ENCODE measurements around the gene PDLIM1. TPM values are rescaled to one million over a fixed set of nuclear protein-coding genes. Genes with fewer than 3 reads are reported as not detected.
"Not testable (repeated sequence)": the region's sequence is repeated elsewhere in the genome, so short reads cannot be mapped to it uniquely, and the experiment has no call there.

PDLIM1 gene
- total and polyA plus RNA-seq, 4 donors: 159 to 273 (median 237) TPM

DNA sequence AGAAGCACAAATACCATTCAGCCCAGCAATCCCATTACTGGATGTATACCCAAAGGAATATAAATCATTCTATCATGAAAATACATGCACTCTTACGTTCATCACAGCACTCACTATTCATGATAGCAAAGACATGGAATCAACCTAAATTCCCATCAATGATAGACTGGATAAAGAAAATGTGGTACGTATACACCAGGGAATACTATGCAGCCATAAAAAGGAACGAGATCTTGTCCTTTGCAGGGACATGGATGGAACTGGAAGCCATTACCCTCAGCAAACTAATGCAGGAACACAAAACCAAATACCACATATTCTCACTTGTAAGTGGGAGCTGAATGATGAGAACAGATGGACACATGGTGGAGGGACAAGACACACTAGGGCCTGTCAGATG, 50.7 kb downstream of the PDLIM1 start:
- not testable (repeated sequence) for H3K27me3 ChIP-seq (ENCODE audit: control insufficient read depth in 1 of 2, insufficient read depth in 2 of 2, low read length in 1 of 2); H3K4me1 ChIP-seq (ENCODE audit: control insufficient read depth in 1 of 2, insufficient read depth in 2 of 2, low read length in 2 of 2); DNase-seq; ATAC-seq (ENCODE audit: low FRiP score); H3K27ac ChIP-seq (ENCODE audit: low read depth in 1 of 2, low read length in 2 of 2); H3K9me3 ChIP-seq (ENCODE audit: control insufficient read depth, low read length); H3K4me3 ChIP-seq (ENCODE audit: low read length in 2 of 2)
- H3K36me3 ChIP-seq (ENCODE audit: control insufficient read depth in 1 of 2, insufficient read depth in 2 of 2, low read length in 1 of 2): peaks cover 9 to 12% of the 10 kb centered on the region in 2 donors
- intact Hi-C loops (cut with DNase I): loop anchor here (5.0 to 10.0 kb wide), 6 partner anchors 38 to 365 kb away; no protein-coding TSS in a partner anchor
- WGBS, 2 donors: 95 to 96% methylated on average over 3 of the region's 3 CpGs

DNA sequence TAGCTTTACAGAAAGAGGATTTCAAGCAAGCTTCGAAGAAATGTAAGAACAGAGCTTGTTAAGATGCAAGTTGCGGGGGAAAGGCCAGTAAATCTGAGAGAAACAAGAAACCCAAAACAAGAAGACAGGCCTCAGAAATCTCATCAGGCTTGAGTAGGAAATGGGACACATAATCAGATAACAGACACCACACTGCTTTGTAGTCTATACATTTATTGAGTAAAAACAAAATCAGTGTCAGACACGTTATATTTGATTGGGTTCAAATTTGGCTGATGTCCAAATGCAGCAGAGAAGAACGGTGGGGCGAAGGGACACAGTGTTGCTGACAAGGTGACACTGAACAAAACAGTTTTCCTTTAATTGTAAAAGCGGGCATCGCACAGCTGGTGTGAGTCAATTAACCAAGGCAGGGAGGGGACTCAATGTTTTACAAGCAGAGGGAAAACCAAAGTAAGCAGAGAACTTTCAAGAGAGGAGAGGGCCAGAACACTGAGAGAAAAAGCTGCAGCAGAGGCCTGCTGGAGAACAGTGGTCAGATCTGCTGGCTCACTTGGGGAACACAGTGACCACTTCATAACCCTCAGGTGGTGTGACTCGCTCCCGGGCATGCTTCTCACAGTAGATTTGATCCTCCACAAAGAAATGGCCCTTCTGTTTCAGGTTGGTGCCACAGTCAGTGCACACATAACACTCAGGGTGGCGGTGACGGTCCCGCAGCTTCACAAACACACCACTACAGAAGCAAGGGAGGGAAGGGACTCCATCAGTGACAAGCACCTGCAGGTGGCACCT, 53.2 kb downstream of the PDLIM1 start:
- Histone ChIP-seq H3K9me3 (ENCODE audit: control insufficient read depth, low read length) (no peaks in the 10 kb centered on the region), H3K27ac (ENCODE audit: low read depth in 1 of 2, low read length in 2 of 2) (no peak overlapping the region), H3K36me3 (ENCODE audit: control insufficient read depth in 1 of 2, insufficient read depth in 2 of 2, low read length in 1 of 2) (peaks cover 9 to 15% of the 10 kb centered on the region in 2 donors), H3K27me3 (ENCODE audit: control insufficient read depth in 1 of 2, insufficient read depth in 2 of 2, low read length in 1 of 2) (no peaks in the 10 kb centered on the region), H3K4me3 (ENCODE audit: low read length in 2 of 2) (no peak overlapping the region), H3K4me1 (ENCODE audit: control insufficient read depth in 1 of 2, insufficient read depth in 2 of 2, low read length in 2 of 2) (peaks cover 0 to 5% of the 10 kb centered on the region in 2 donors)
- intact Hi-C loops (cut with DNase I): no loop called here
- ATAC-seq (ENCODE audit: low FRiP score) (no peak), DNase-seq (no peak)
- 79 to 87% methylated on average over 12 of the region's 12 CpGs for WGBS, 2 donors

DNA sequence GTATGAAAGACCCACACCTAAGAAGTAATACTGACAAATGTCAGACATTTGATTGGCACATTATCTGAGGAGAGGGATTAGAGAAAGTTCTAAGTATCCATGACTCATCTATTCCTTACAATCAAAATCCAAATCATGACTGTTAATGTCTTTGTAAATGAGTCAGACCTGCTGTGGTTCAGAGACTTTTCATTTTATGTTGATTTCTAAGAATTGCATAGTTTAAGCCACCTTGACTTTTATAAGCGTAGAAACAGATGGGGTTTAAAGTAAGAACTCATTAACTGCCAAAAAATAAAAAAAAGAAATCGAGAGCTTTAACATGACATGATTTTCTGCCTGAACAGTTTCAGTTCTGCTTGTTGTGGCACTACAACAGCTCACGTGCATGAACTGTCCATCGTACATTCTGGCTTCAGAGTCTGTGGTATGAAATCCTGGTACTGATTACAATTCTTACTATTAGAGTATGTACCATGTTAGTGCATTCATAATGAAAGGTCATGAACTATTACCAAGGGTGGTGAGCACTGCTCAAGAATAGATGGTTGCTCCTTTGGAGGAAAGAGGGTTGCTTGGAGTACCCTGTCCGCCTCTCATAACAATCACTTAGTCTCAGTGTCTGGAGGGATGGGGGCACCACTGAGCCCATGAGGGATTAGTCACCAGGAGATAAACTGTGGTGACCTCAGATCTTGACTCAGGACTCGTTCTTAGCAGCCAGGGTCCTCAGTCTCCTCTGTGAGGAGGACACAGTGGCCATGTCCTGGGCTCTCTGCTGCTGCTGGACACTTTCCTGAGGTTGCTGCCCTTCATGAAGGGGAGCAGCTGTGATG, 54.5 kb downstream of the PDLIM1 start:
- intact Hi-C loops (cut with DNase I): no loop called here
- no peaks in the 10 kb centered on the region for H3K4me1 ChIP-seq (ENCODE audit: control insufficient read depth in 1 of 2, insufficient read depth in 2 of 2, low read length in 2 of 2)
- H3K27me3 ChIP-seq (ENCODE audit: control insufficient read depth in 1 of 2, insufficient read depth in 2 of 2, low read length in 1 of 2): no peaks in the 10 kb centered on the region
- peak overlapping the region in 1 of 2 donors; percentile 10 for H3K27ac ChIP-seq (ENCODE audit: low read depth in 1 of 2, low read length in 2 of 2)
- H3K4me3 ChIP-seq (ENCODE audit: low read length in 2 of 2): no peak overlapping the region
- DNase-seq: no peak
- ATAC-seq (ENCODE audit: low FRiP score): no peak
- WGBS, 2 donors: 48 to 49% methylated on average over 6 of the region's 6 CpGs
- H3K9me3 ChIP-seq (ENCODE audit: control insufficient read depth, low read length): no peaks in the 10 kb centered on the region
- H3K36me3 ChIP-seq (ENCODE audit: control insufficient read depth in 1 of 2, insufficient read depth in 2 of 2, low read length in 1 of 2): peaks cover 9 to 13% of the 10 kb centered on the region in 2 donors

DNA sequence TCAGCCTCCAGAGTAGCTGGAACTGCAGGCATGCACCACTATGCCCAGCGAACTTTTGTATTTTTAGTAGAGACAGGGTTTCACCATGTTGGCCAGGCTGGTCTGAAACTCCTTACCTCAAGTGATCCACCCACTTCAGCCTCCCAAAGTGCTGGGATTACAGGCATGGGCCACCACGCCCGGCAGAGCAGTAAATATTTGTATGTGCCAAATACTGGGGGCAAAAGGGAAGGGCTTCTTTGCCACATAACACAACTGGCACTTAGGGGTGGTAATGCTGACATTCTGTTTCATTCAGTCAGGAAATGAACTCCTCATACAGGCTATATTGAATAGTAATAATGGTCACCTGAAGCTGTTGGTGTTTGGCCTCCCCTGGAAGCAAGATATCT, 55.1 kb downstream of the PDLIM1 start:
- ATAC-seq (ENCODE audit: low FRiP score): no peak
- intact Hi-C loops (cut with DNase I): no loop called here
- peaks cover 9 to 13% of the 10 kb centered on the region in 2 donors for H3K36me3 ChIP-seq (ENCODE audit: control insufficient read depth in 1 of 2, insufficient read depth in 2 of 2, low read length in 1 of 2)

DNA sequence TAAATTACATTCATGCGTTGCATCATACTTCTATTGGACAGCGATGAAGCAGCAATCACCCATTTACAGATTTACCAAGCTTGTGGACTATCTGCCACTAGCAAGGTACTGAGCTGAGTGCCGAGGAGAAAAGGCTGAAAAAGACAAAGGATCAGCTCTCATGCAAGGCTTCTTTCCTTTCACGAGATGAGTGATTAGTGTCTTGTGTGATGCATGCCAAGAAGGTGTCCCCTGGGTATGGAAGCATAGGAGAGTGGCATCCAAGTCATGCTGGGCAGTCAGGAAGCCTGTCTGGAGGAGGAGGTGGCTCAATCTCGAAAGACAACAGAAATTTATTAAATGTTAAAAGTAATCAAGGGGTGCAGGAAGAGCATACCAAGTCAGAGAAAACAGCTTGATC, 55.9 kb downstream of the PDLIM1 start:
- no peaks in the 10 kb centered on the region for H3K4me1 ChIP-seq (ENCODE audit: control insufficient read depth in 1 of 2, insufficient read depth in 2 of 2, low read length in 2 of 2)
- H3K36me3 ChIP-seq (ENCODE audit: control insufficient read depth in 1 of 2, insufficient read depth in 2 of 2, low read length in 1 of 2): peaks cover 9 to 13% of the 10 kb centered on the region in 2 donors
- intact Hi-C loops (cut with DNase I): no loop called here
- no peak for ATAC-seq (ENCODE audit: low FRiP score)
- 78 to 79% methylated on average over 5 of the region's 5 CpGs for WGBS, 2 donors
- no peak overlapping the region for H3K27ac ChIP-seq (ENCODE audit: low read depth in 1 of 2, low read length in 2 of 2)
- no peaks in the 10 kb centered on the region for H3K9me3 ChIP-seq (ENCODE audit: control insufficient read depth, low read length)
- no peak overlapping the region for H3K4me3 ChIP-seq (ENCODE audit: low read length in 2 of 2)
- DNase-seq: no peak
- no peaks in the 10 kb centered on the region for H3K27me3 ChIP-seq (ENCODE audit: control insufficient read depth in 1 of 2, insufficient read depth in 2 of 2, low read length in 1 of 2)

More for the DNA sequence above, 55.1 kb downstream of the PDLIM1 start:
- Histone ChIP-seq H3K27ac (ENCODE audit: low read depth in 1 of 2, low read length in 2 of 2) (peak overlapping the region in 1 of 2 donors; percentile 28), H3K4me1 (ENCODE audit: control insufficient read depth in 1 of 2, insufficient read depth in 2 of 2, low read length in 2 of 2) (no peaks in the 10 kb centered on the region), H3K27me3 (ENCODE audit: control insufficient read depth in 1 of 2, insufficient read depth in 2 of 2, low read length in 1 of 2) (no peaks in the 10 kb centered on the region), H3K9me3 (ENCODE audit: control insufficient read depth, low read length) (no peaks in the 10 kb centered on the region), H3K4me3 (ENCODE audit: low read length in 2 of 2) (no peak overlapping the region)
- no peak for DNase-seq
- WGBS, 2 donors: 84 to 91% methylated on average over 3 of the region's 3 CpGs

DNA sequence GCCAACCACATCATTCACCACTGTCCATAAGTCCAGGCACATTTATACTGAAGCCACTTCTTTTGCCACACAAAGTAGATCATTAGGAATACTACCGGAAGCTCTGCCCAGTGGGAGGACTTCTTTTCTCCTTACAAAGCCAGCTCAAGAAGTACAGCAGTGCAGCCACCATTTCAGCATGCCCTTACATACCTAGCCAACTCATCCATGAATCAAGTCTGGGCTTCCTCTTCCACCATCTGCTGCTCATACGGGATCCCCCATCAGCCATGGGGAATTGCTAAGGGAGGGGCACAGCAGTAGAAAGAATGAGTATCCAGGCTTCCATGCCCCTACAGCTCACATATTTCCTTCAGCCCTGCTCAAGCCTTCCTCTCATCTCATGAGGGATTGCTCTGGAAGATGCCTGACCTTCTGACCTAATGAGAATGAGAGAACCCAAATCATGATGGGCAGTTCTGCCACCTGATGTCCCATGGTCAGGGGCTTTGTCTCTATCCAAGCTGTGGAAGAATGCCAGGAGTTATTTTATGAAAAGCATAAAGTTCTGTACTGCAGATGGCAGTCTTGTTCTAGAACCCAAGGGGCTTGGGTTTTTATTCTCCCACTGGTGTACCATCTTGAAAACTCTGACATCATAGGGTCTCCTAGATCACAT, 57.3 kb downstream of the PDLIM1 start:
- H3K9me3 ChIP-seq (ENCODE audit: control insufficient read depth, low read length): no peaks in the 10 kb centered on the region
- H3K27me3 ChIP-seq (ENCODE audit: control insufficient read depth in 1 of 2, insufficient read depth in 2 of 2, low read length in 1 of 2): no peaks in the 10 kb centered on the region
- H3K27ac ChIP-seq (ENCODE audit: low read depth in 1 of 2, low read length in 2 of 2): no peak overlapping the region
- 85 to 87% methylated on average over 2 of the region's 2 CpGs for WGBS, 2 donors
- H3K4me3 ChIP-seq (ENCODE audit: low read length in 2 of 2): no peak overlapping the region
- DNase-seq (no peak), ATAC-seq (ENCODE audit: low FRiP score) (no peak)
- peaks cover 9 to 14% of the 10 kb centered on the region in 2 donors for H3K36me3 ChIP-seq (ENCODE audit: control insufficient read depth in 1 of 2, insufficient read depth in 2 of 2, low read length in 1 of 2)
- intact Hi-C loops (cut with DNase I): no loop called here
- H3K4me1 ChIP-seq (ENCODE audit: control insufficient read depth in 1 of 2, insufficient read depth in 2 of 2, low read length in 2 of 2): no peaks in the 10 kb centered on the region

DNA sequence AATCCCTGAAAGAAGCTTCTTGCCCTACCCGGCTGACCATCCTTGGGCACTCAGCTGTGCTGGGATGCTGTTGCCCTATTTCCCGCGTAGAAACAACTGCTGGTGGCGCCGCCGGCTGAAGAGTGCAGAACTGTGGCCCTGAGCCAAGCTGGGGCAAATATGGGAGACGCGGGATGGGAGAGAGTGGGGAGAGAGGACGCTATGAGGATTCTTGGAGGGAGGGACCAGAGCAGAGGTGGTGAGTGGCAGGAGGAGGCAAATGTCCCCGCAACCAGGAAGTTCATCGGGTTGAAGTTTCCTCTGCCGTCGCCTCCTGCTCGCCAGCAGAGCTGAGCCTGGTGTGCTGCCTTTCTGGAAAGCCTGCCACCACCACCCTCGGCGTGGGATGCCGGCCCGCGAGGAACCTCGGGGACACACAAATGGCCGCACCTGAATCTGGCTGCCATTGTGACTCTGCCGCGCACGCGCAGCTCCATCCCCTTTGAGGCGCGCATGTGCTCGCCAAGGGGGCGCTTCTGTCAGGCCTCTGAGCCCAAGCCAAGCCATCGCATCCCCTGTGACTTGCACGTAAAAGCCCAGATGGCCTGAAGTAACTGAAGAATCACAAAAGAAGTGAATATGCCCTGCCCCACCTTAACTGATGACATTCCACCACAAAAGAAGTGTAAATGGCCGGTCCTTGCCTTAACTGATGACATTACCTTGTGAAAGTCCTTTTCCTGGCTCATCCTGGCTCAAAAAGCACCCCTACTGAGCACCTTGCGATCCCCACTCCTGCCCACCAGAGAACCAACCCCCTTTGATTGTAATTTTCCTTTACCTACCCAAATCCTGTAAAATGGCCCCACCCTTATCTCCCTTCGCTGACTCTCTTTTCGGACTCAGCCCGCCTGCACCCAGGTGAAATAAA, 59.9 kb downstream of the PDLIM1 start:
- peak overlapping the region; percentile 13 to 15 for H3K4me3 ChIP-seq (ENCODE audit: low read length in 2 of 2)
- intact Hi-C loops (cut with DNase I); H3K9me3 ChIP-seq (ENCODE audit: control insufficient read depth, low read length); H3K27ac ChIP-seq (ENCODE audit: low read depth in 1 of 2, low read length in 2 of 2); H3K4me1 ChIP-seq (ENCODE audit: control insufficient read depth in 1 of 2, insufficient read depth in 2 of 2, low read length in 2 of 2); H3K36me3 ChIP-seq (ENCODE audit: control insufficient read depth in 1 of 2, insufficient read depth in 2 of 2, low read length in 1 of 2); H3K27me3 ChIP-seq (ENCODE audit: control insufficient read depth in 1 of 2, insufficient read depth in 2 of 2, low read length in 1 of 2): not testable (repeated sequence)
- ATAC-seq (ENCODE audit: low FRiP score) (peak; percentile 62), DNase-seq (peak; percentile 67 to 82)
- WGBS, 2 donors: 36 to 39% methylated on average over 35 to 36 of the region's 36 CpGs
